ENCODE results near the gene KLRC1. TPM values are rescaled to one million over a fixed set of nuclear protein-coding genes. Genes with fewer than 3 reads are reported as not detected.
"Not testable (repeated sequence)": the region's sequence is repeated elsewhere in the genome, so short reads cannot be mapped to it uniquely, and the experiment has no call there.

Gene KLRC1
- total and polyA plus RNA-seq, 2 donors (not counting 1 experiment from before 2014, with no cell fraction given): not detected

- H2AFZ ChIP-seq (ENCODE audit: low read length); DNase-seq (ENCODE audit: low read depth in 2 of 2); H3K9me3 ChIP-seq (ENCODE audit: control insufficient read depth, insufficient read depth, low read depth, low read length); H4K20me1 ChIP-seq (ENCODE audit: control insufficient read depth, extremely low read depth, insufficient read depth, low read length); H3K27ac ChIP-seq (ENCODE audit: insufficient read depth, low read length); H3K4me3 ChIP-seq (replicated peaks in 1 of 4; ENCODE audit: control extremely low read depth in 1 of 4, insufficient read depth in 1 of 4, low read depth in 3 of 4, low read length in 4 of 4); H3K4me1 ChIP-seq (ENCODE audit: control insufficient read depth, extremely low read depth, insufficient read depth, low read length); H3K27me3 ChIP-seq (ENCODE audit: control insufficient read depth, insufficient read depth, low read length); H3K9ac ChIP-seq (ENCODE audit: insufficient read depth, low read length); H3K79me2 ChIP-seq (ENCODE audit: control insufficient read depth, insufficient read depth, low read length); H3K36me3 ChIP-seq (ENCODE audit: control insufficient read depth, insufficient read depth, low read length); H3K4me2 ChIP-seq (ENCODE audit: extremely low read depth, insufficient read depth, low read length): not testable (repeated sequence)
Observed at GRCh38 chr12:10430623-10431022, 22.6 kb downstream of the KLRC1 start.

GRCh38 chr12:10425938-10426337 lies 27.2 kb downstream of the KLRC1 start:
- H3K36me3 ChIP-seq (ENCODE audit: control insufficient read depth, insufficient read depth, low read length); H2AFZ ChIP-seq (ENCODE audit: low read length): not testable (repeated sequence)

GRCh38 chr12:10424260-10424899 lies 28.8 kb downstream of the KLRC1 start:
- not testable (repeated sequence) for H3K4me2 ChIP-seq (ENCODE audit: extremely low read depth, insufficient read depth, low read length); H3K27ac ChIP-seq (ENCODE audit: insufficient read depth, low read length); H3K4me3 ChIP-seq (replicated peaks in 1 of 4; ENCODE audit: control extremely low read depth in 1 of 4, insufficient read depth in 1 of 4, low read depth in 3 of 4, low read length in 4 of 4); DNase-seq (ENCODE audit: low read depth in 2 of 2); H3K9ac ChIP-seq (ENCODE audit: insufficient read depth, low read length); H3K4me1 ChIP-seq (ENCODE audit: control insufficient read depth, extremely low read depth, insufficient read depth, low read length); H3K79me2 ChIP-seq (ENCODE audit: control insufficient read depth, insufficient read depth, low read length); H3K9me3 ChIP-seq (ENCODE audit: control insufficient read depth, insufficient read depth, low read depth, low read length); H4K20me1 ChIP-seq (ENCODE audit: control insufficient read depth, extremely low read depth, insufficient read depth, low read length); H2AFZ ChIP-seq (ENCODE audit: low read length); H3K27me3 ChIP-seq (ENCODE audit: control insufficient read depth, insufficient read depth, low read length); H3K36me3 ChIP-seq (ENCODE audit: control insufficient read depth, insufficient read depth, low read length)

More at GRCh38 chr12:10425938-10426337, 27.2 kb downstream of the KLRC1 start:
- H3K4me1 ChIP-seq (ENCODE audit: control insufficient read depth, extremely low read depth, insufficient read depth, low read length); H3K79me2 ChIP-seq (ENCODE audit: control insufficient read depth, insufficient read depth, low read length); H3K4me3 ChIP-seq (replicated peaks in 1 of 4; ENCODE audit: control extremely low read depth in 1 of 4, insufficient read depth in 1 of 4, low read depth in 3 of 4, low read length in 4 of 4); H4K20me1 ChIP-seq (ENCODE audit: control insufficient read depth, extremely low read depth, insufficient read depth, low read length); H3K27me3 ChIP-seq (ENCODE audit: control insufficient read depth, insufficient read depth, low read length); H3K27ac ChIP-seq (ENCODE audit: insufficient read depth, low read length); H3K9ac ChIP-seq (ENCODE audit: insufficient read depth, low read length); H3K4me2 ChIP-seq (ENCODE audit: extremely low read depth, insufficient read depth, low read length); DNase-seq (ENCODE audit: low read depth in 2 of 2); H3K9me3 ChIP-seq (ENCODE audit: control insufficient read depth, insufficient read depth, low read depth, low read length): not testable (repeated sequence)

- H3K9me3 ChIP-seq (ENCODE audit: control insufficient read depth, insufficient read depth, low read depth, low read length); DNase-seq (ENCODE audit: low read depth in 2 of 2); H3K4me2 ChIP-seq (ENCODE audit: extremely low read depth, insufficient read depth, low read length); H3K36me3 ChIP-seq (ENCODE audit: control insufficient read depth, insufficient read depth, low read length); H3K4me3 ChIP-seq (replicated peaks in 1 of 4; ENCODE audit: control extremely low read depth in 1 of 4, insufficient read depth in 1 of 4, low read depth in 3 of 4, low read length in 4 of 4); H3K4me1 ChIP-seq (ENCODE audit: control insufficient read depth, extremely low read depth, insufficient read depth, low read length); H3K9ac ChIP-seq (ENCODE audit: insufficient read depth, low read length); H3K27ac ChIP-seq (ENCODE audit: insufficient read depth, low read length); H3K79me2 ChIP-seq (ENCODE audit: control insufficient read depth, insufficient read depth, low read length); H2AFZ ChIP-seq (ENCODE audit: low read length); H4K20me1 ChIP-seq (ENCODE audit: control insufficient read depth, extremely low read depth, insufficient read depth, low read length); H3K27me3 ChIP-seq (ENCODE audit: control insufficient read depth, insufficient read depth, low read length): not testable (repeated sequence)
Observed at GRCh38 chr12:10422159-10422558, 31.0 kb downstream of the KLRC1 start.

- H4K20me1 ChIP-seq (ENCODE audit: control insufficient read depth, extremely low read depth, insufficient read depth, low read length); H3K79me2 ChIP-seq (ENCODE audit: control insufficient read depth, insufficient read depth, low read length); H3K4me2 ChIP-seq (ENCODE audit: extremely low read depth, insufficient read depth, low read length); H3K4me1 ChIP-seq (ENCODE audit: control insufficient read depth, extremely low read depth, insufficient read depth, low read length); H3K27me3 ChIP-seq (ENCODE audit: control insufficient read depth, insufficient read depth, low read length); H3K9me3 ChIP-seq (ENCODE audit: control insufficient read depth, insufficient read depth, low read depth, low read length); H3K36me3 ChIP-seq (ENCODE audit: control insufficient read depth, insufficient read depth, low read length); H3K4me3 ChIP-seq (replicated peaks in 1 of 4; ENCODE audit: control extremely low read depth in 1 of 4, insufficient read depth in 1 of 4, low read depth in 3 of 4, low read length in 4 of 4); DNase-seq (ENCODE audit: low read depth in 2 of 2); H2AFZ ChIP-seq (ENCODE audit: low read length); H3K27ac ChIP-seq (ENCODE audit: insufficient read depth, low read length); H3K9ac ChIP-seq (ENCODE audit: insufficient read depth, low read length): not testable (repeated sequence)
Observed at GRCh38 chr12:10420334-10420733, 32.8 kb downstream of the KLRC1 start, which contains the start of gene KLRC3. TSS of gene KLRC3 (minus strand) at chr12:10420595. CDS start at chr12:10420550, 45 bp downstream.
